ENCODE measurements around the gene CRIP3. TPM values are rescaled to one million over a fixed set of nuclear protein-coding genes. Genes with fewer than 3 reads are reported as not detected.

Gene CRIP3
- total and polyA plus RNA-seq, 2 of the 13 experiments (the other 11 are each of a cell fraction or from before 2014, with no cell fraction given): 6.3 to 9.3 TPM

DNA sequence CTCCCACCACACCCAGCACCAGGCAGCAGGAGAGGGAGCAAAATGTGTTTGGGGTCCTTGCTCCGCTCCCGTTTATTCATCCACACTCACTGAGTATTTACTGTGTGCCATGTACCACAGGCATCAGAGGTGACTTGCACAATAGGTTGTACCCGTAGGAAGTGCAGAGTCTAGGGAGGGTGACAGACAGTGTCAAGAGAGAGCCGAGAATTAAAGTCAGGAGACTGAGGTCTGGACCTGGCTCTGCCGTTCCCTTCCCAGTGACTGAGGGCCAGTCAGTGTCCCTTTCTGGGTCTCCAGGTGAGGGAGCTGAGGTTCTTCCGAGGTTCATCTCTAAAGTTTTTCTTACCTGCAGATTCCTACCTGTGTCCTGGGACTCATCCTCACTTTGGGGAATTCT, 43.1 kb downstream of the CRIP3 start (continued):
- TF ChIP-seq ZNF318 (CRISPR knock-in tag; IDR thresholded peaks at IDR 0.05) (no peak), ZBTB38 (CRISPR knock-in tag; IDR thresholded peaks at IDR 0.05) (peak; percentile 83), SMC3 (IDR thresholded peaks at IDR 0.05; ENCODE audit: low read length) (peak; percentile 34), HNF4G (IDR thresholded peaks at IDR 0.05; ENCODE audit: borderline replicate concordance, low read depth, low read length) (peak; percentile 46; the same call in 1 of the 2 replicates), HNF4G (CRISPR knock-in tag; IDR thresholded peaks at IDR 0.05; ENCODE audit: borderline replicate concordance, low read depth) (no peak), HOXA3 (CRISPR knock-in tag; IDR thresholded peaks at IDR 0.05) (peak; percentile 51; the same call in 1 of the 2 replicates), ARNT2 (CRISPR knock-in tag; IDR thresholded peaks at IDR 0.05; ENCODE audit: low read depth) (no peak), GLI4 (CRISPR knock-in tag; IDR thresholded peaks at IDR 0.05; ENCODE audit: borderline replicate concordance) (0 out of 2 replicates have a peak, but pooled peaks have one; percentile 55), KAT7 (CRISPR knock-in tag; IDR thresholded peaks at IDR 0.05; ENCODE audit: borderline replicate concordance) (peak; percentile 62; the same call in 1 of the 2 replicates), ZBTB42 (CRISPR knock-in tag; IDR thresholded peaks at IDR 0.05) (0 out of 2 replicates have a peak, but pooled peaks have one; percentile 67), ZNF704 (CRISPR knock-in tag; IDR thresholded peaks at IDR 0.05; ENCODE audit: borderline replicate concordance) (no peak), RARA (CRISPR knock-in tag; IDR thresholded peaks at IDR 0.05) (peak; percentile 69), ZNF343 (CRISPR knock-in tag; IDR thresholded peaks at IDR 0.05) (0 out of 2 replicates have a peak, but pooled peaks have one; percentile 55), NFE2L1 (CRISPR knock-in tag; IDR thresholded peaks at IDR 0.05; ENCODE audit: borderline replicate concordance) (no peak), JUNB (CRISPR knock-in tag; IDR thresholded peaks at IDR 0.05; ENCODE audit: borderline replicate concordance) (no peak), ZNF354B (CRISPR knock-in tag; IDR thresholded peaks at IDR 0.05) (no peak), IKZF1 (IDR thresholded peaks at IDR 0.05) (no peak), CHD2 (IDR thresholded peaks at IDR 0.05; ENCODE audit: low read depth, low read length) (no peak), BORCS8-MEF2B (CRISPR knock-in tag; IDR thresholded peaks at IDR 0.05) (0 out of 2 replicates have a peak, but pooled peaks have one; percentile 5), HIC2 (CRISPR knock-in tag; IDR thresholded peaks at IDR 0.05; ENCODE audit: low read depth) (peak; percentile 82), RNF2 (conservative IDR thresholded peaks at IDR 0.05; ENCODE audit: low read depth) (no peak)
